LNCAP (cell line): ENCODE data around the gene MFSD1.

Experiments used
- TF ChIP-seq, protein P1 (sequence below): fragments of 450-650 bp; IDR thresholded peaks from 2 replicates; pipeline ENCODE4 v1.5.1; 2017; ENCODE audit warnings: mild to moderate bottlenecking

MFSD1 gene

DNA sequence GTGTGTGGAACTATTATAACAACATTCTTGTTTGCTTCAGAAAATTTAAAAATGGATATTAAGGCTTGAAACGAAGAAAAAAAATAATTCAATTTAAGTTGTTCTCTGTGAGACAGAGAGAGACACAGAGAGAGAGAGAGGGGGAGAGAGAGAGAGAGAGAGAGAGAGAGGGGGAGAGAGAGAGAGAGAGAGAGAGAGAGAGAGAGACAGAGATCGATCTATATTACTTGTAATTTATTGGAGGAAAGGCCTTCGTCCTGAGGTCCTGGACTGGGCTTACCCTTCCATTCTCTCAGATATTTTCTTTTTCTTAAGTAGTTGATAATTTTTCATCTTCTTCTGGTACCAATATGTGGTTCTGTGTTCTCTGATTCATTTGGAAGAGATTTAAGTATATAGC lies 25.9 kb downstream of the MFSD1 start:
- TF ChIP-seq, protein P1, sequence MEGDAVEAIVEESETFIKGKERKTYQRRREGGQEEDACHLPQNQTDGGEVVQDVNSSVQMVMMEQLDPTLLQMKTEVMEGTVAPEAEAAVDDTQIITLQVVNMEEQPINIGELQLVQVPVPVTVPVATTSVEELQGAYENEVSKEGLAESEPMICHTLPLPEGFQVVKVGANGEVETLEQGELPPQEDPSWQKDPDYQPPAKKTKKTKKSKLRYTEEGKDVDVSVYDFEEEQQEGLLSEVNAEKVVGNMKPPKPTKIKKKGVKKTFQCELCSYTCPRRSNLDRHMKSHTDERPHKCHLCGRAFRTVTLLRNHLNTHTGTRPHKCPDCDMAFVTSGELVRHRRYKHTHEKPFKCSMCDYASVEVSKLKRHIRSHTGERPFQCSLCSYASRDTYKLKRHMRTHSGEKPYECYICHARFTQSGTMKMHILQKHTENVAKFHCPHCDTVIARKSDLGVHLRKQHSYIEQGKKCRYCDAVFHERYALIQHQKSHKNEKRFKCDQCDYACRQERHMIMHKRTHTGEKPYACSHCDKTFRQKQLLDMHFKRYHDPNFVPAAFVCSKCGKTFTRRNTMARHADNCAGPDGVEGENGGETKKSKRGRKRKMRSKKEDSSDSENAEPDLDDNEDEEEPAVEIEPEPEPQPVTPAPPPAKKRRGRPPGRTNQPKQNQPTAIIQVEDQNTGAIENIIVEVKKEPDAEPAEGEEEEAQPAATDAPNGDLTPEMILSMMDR, result no peak

DNA sequence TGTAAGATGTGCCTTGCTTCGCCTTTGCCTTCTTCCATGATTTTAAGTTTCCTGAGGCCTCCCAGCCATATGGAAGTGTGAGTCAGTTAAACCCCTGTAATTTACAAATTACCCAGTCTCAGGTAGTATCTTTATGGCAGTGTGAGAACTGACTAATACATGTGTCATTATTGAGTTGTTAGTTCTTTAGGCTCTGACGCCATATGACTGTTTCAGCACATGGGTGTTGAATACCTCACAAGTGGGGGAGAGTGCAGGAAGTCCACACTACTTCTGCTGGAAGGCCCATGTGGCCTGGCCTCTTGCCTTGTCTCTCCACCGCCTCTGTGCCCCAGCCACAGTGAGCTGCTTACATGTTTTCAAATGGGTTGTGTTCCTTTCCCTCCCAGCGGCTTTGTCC lies 28.5 kb downstream of the MFSD1 start:
- TF ChIP-seq, protein P1, result no peak

- TF ChIP-seq, protein P1, result no peak
Observed at GRCh38 chr3:158831861-158832260, 30.0 kb downstream of the MFSD1 start.

DNA sequence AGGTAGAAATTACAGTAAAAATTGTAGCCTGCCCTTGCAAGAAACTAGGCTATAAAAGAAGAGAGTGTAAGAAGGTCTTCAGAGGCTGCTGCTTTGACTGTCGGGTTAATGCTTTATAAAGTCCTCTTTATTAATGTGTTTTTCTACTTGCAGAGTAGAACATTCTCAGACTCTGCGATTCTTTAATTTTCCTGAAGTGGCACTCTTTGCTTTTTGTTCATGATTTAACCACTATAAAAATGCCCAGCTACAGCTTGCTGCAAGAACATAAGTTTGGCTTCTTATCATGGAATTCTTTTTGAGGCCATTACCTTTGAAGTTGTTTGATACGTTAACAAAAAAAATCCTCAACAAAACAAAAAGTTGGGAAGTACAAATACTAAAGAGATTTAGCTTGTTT lies 33.8 kb downstream of the MFSD1 start:
- TF ChIP-seq, protein P1, result no peak

DNA sequence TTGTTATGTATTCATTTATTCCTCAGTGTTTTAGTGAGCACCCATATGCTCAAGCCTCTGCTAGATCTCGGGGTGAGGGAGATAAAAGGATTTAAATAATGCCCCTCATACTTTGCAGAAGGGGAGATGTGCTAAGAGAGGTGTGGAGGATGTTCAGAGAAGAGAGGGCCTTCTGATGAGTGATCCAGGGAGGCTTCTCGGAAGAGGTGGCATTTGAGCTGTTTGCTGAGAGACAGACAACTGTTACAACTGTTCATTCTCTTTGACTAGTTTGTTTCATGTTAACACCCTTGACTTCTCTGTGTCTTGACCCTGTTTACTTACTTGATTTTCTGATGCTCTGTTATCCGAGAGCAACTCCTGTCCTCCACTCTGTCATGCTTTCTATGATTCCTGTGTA lies 34.5 kb downstream of the MFSD1 start:
- TF ChIP-seq, protein P1, result no peak

DNA sequence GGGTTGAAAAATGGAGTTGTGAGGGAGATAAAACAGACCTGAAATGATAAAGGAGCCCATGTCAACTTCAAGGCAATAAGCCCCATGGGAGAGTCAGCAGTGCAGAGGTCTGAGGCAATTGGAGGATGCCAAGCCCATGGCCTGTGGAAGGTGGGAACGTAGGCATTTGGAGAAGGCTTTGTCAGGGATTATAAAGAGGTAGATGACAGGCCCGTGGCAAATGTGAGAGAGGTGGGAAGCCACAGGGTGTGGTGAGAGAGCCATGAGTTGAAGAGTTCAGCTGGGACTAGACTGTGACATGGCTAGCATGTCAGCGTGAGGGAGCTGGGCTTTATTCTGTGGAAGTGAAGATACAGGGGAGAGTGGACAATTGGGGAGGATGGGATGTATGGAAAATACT lies 35.4 kb downstream of the MFSD1 start:
- TF ChIP-seq, protein P1, result no peak

DNA sequence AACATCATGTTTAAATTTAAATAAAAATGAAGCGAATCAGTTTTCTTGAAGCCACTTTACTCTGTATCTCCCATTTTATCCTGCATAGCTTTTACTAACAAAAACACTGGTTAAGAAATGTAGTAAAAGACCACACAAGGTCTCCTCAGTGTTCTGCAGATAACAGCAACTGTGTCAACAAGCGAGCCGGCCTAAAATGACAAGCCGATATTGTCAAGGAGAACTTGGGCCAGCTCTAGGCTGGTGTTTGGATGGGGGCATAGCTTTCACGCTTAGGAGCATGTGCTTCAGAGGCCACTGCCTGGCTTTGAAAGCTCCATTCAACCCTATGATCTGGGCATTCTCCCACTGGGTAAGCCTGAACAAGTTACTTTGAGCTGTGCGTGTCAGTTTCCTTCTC lies 38.1 kb downstream of the MFSD1 start:
- TF ChIP-seq, protein P1, result no peak

GRCh38 chr3:158841387-158841786 lies 39.5 kb downstream of the MFSD1 start:
- TF ChIP-seq, protein P1, result no peak
